Colonic mucosa (tissue), 4 donors: Measurements from ENCODE around the gene VPS39. TPM values are rescaled to one million over a fixed set of nuclear protein-coding genes. Genes with fewer than 3 reads are reported as not detected.
"Not testable (repeated sequence)": the region's sequence is repeated elsewhere in the genome, so short reads cannot be mapped to it uniquely, and the experiment has no call there.

Experiments
- DNase-seq: peaks from one replicate; pipeline ENCODE4 v3.0.0-alpha.2; 2020
- H3K27ac ChIP-seq: fragments of 200-600 bp; one replicate; pipeline ENCODE4 v1.8.0; 2021
- H3K27me3 ChIP-seq: fragments of 200-600 bp; one replicate; pipeline ENCODE4 v1.8.0; 2021
- H3K36me3 ChIP-seq: fragments of 200-600 bp; one replicate; pipeline ENCODE4 v1.8.0; 2021
- H3K4me1 ChIP-seq: fragments of 200-600 bp; one replicate; pipeline ENCODE4 v1.8.0; 2021; ENCODE audit warnings: mild to moderate bottlenecking
- H3K4me3 ChIP-seq: fragments of 200-600 bp; one replicate; pipeline ENCODE4 v1.8.0; 2021
- H3K9ac ChIP-seq, 2 donors: one replicate each; pipeline ENCODE4 v1.7.0; 2013; ENCODE audit warnings: control low read depth in 2 of 2, low read depth in 2 of 2, low read length in 2 of 2
- H3K9me3 ChIP-seq: fragments of 200-600 bp; one replicate; pipeline ENCODE4 v1.8.0; 2021
- CTCF ChIP-seq: fragments of 200-600 bp; IDR thresholded peaks from one replicate; pipeline ENCODE4 v1.8.0; 2022; ENCODE audit warnings: antibody characterized with exemption, mild to moderate bottlenecking
- intact Hi-C: fragments of 100-400 bp; cut with DNase I; formaldehyde crosslinking; loops from one replicate; pipeline ENCODE4 v1.14.1; 2022
- total RNA-seq, 2 donors: library from RNA; stranded (reverse); fragmentation: NEBNext Ultra II Directional in 1 of 2; extraction: Animal tissue kit (Norgen Biotek cat#: 25700) in 1 of 2; gene quantifications; one replicate each; pipeline ENCODE4 v1.2.1, GENCODE V29; 2021
- donor health status: healthy.
- donor health status: DM: no; HTN: no; CAD: no.
- donor health status: DM: no; HTN: no; CAD: no.

Gene VPS39
- total RNA-seq, 2 donors from 2014 or later: 49.1 to 50.4 TPM

- H3K27ac ChIP-seq: no peak overlapping the region
- no peaks in the 10 kb centered on the region for H3K27me3 ChIP-seq
- H3K4me1 ChIP-seq: no peaks in the 10 kb centered on the region
- H3K4me3 ChIP-seq: no peak overlapping the region
- intact Hi-C loops: no loop called here
- no peak overlapping the region for H3K9ac ChIP-seq
- no peak for TF ChIP-seq CTCF
- no peaks in the 10 kb centered on the region for H3K36me3 ChIP-seq
- H3K9me3 ChIP-seq: no peaks in the 10 kb centered on the region
- no peak for DNase-seq
These were observed 25.0 kb upstream of the VPS39 start for GRCh38 chr15:42233107-42233506.

- no peaks in the 10 kb centered on the region for H3K36me3 ChIP-seq
- DNase-seq: no peak
- no peak overlapping the region for H3K9ac ChIP-seq
- H3K9me3 ChIP-seq: no peaks in the 10 kb centered on the region
- intact Hi-C loops: no loop called here
- no peaks in the 10 kb centered on the region for H3K4me1 ChIP-seq
- H3K27me3 ChIP-seq: no peaks in the 10 kb centered on the region
- no peak overlapping the region for H3K4me3 ChIP-seq
- no peak for TF ChIP-seq CTCF
- H3K27ac ChIP-seq: no peak overlapping the region
These were observed 24.5 kb upstream of the VPS39 start for GRCh38 chr15:42232606-42233005.

GRCh38 chr15:42231088-42231487 lies 23.0 kb upstream of the VPS39 start:
- no peaks in the 10 kb centered on the region for H3K27me3 ChIP-seq
- intact Hi-C loops: no loop called here
- no peak for TF ChIP-seq CTCF
- no peak overlapping the region for H3K27ac ChIP-seq
- no peaks in the 10 kb centered on the region for H3K36me3 ChIP-seq
- no peak overlapping the region for H3K9ac ChIP-seq
- H3K4me3 ChIP-seq: no peak overlapping the region
- DNase-seq: no peak
- no peaks in the 10 kb centered on the region for H3K4me1 ChIP-seq
- no peaks in the 10 kb centered on the region for H3K9me3 ChIP-seq

- H3K27me3 ChIP-seq, H3K4me1 ChIP-seq, H3K27ac ChIP-seq, intact Hi-C loops, H3K9me3 ChIP-seq, DNase-seq, H3K36me3 ChIP-seq, H3K4me3 ChIP-seq, H3K9ac ChIP-seq: not testable (repeated sequence)
These were observed 20.9 kb upstream of the VPS39 start for GRCh38 chr15:42228981-42229380.

- H3K4me1 ChIP-seq: no peaks in the 10 kb centered on the region
- DNase-seq: no peak
- H3K4me3 ChIP-seq: no peak overlapping the region
- no peaks in the 10 kb centered on the region for H3K27me3 ChIP-seq
- H3K36me3 ChIP-seq: peaks cover 9% of the 10 kb centered on the region
- no peak overlapping the region for H3K27ac ChIP-seq
- intact Hi-C loops: no loop called here
- TF ChIP-seq CTCF: no peak
- H3K9me3 ChIP-seq: no peaks in the 10 kb centered on the region
- no peak overlapping the region for H3K9ac ChIP-seq
These were observed 19.9 kb upstream of the VPS39 start for GRCh38 chr15:42228036-42228435.

- Histone ChIP-seq H3K9me3 (no peaks in the 10 kb centered on the region), H3K4me1 (no peaks in the 10 kb centered on the region), H3K27me3 (no peaks in the 10 kb centered on the region), H3K4me3 (no peak overlapping the region), H3K36me3 (peaks cover 9% of the 10 kb centered on the region), H3K27ac (no peak overlapping the region), H3K9ac (no peak overlapping the region)
- TF ChIP-seq CTCF: no peak
- intact Hi-C loops: no loop called here
- no peak for DNase-seq
These were observed 18.5 kb upstream of the VPS39 start for GRCh38 chr15:42226648-42227047.
